ENCODE data around the gene RAB43.
"Not testable (repeated sequence)": the region's sequence is repeated elsewhere in the genome, so short reads cannot be mapped to it uniquely, and the experiment has no call there.

The RAB43 gene

DNA sequence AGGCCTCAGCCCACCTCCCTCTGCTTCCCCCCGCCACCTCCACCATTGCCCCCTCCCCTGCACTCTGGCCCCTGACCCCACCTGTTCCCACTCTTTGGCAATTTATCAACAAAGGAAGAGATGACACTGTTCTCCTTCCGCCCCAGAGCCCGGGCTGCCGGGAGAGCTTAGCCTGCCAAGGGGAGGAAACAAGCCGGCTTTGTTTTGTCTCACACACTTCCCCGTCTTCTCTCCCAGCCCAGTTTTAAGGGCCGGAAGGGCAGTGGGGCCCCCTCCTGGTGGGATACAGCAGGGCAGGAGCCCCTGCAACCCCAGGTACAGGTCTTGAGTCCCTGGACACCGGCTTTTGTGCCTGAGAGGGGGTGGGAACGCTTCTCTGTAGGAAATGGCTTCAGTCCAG is 33.7 kb downstream of the RAB43 start:
- peak in 1 of 2 donors; percentile 62 for DNase-seq

- no peak for DNase-seq
These were observed 34.4 kb downstream of the RAB43 start for GRCh38 chr3:129087138-129087702.

GRCh38 chr3:129085818-129086217 is 35.8 kb downstream of the RAB43 start:
- no peak for DNase-seq

- DNase-seq = no peak
These were observed 36.4 kb downstream of the RAB43 start for GRCh38 chr3:129085165-129085715.

DNA sequence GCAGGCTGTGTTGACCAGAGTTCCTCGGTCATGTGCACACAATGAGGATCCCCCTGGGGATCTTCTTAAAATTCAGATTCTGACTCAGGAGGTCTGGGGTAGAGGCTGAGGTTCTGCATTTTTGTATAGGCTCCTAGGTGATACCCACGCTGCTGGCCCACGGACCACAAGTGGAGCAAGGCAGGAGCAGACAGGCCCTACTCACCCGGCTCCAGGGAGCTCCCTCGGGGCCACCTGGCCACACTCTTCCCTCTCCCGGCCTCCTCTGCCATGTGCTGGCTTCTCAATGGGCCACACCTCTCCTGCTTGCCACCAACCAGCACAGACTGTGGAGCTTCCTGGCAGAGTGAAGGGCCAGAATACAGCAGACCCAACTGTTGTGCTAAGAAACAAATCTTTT is 37.1 kb downstream of the RAB43 start:
- DNase-seq = no peak

- DNase-seq = no peak
These were observed 39.6 kb downstream of the RAB43 start for GRCh38 chr3:129082026-129082425.

GRCh38 chr3:129081503-129081902 is 40.1 kb downstream of the RAB43 start:
- DNase-seq = no peak

DNA sequence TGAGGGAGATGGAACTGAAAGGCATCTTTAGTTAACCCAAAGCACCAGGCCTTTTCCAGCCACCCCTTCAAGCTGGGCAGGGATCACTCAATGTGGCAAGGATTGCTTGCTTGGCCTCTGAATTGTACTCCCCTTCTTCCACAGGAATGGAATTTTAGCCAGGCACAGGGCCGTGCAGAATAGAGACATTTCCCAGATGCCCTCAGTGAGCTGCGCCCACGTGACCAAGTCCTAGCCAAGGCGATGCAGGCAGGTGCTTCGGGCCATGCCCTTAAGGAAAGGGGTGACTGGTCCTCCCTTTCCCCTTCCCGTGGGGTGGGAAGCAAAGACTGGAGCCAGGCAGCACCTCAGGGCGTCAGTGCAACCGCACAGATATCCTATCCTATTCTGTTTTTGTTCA is 43.1 kb downstream of the RAB43 start:
- no peak for DNase-seq

DNA sequence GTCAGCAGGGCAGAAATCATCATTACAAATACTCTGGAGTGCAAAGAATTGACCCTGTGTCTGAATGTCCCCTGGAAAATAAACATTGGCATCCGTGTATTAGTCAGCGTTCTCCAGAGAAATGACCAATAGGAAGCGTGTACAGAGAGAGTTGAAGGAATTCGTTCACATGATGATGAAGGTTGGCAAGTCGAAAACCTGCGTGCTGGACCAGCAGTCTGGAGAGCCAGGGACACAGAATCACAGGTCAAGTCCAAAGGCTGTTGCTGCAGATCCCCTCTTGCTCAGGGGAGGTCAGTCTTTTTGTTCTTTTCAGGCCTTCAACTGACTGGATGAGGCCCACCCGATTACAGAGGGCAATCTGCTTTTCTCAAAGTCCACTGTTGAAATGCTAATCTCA is 44.4 kb downstream of the RAB43 start:
- DNase-seq = no peak

DNA sequence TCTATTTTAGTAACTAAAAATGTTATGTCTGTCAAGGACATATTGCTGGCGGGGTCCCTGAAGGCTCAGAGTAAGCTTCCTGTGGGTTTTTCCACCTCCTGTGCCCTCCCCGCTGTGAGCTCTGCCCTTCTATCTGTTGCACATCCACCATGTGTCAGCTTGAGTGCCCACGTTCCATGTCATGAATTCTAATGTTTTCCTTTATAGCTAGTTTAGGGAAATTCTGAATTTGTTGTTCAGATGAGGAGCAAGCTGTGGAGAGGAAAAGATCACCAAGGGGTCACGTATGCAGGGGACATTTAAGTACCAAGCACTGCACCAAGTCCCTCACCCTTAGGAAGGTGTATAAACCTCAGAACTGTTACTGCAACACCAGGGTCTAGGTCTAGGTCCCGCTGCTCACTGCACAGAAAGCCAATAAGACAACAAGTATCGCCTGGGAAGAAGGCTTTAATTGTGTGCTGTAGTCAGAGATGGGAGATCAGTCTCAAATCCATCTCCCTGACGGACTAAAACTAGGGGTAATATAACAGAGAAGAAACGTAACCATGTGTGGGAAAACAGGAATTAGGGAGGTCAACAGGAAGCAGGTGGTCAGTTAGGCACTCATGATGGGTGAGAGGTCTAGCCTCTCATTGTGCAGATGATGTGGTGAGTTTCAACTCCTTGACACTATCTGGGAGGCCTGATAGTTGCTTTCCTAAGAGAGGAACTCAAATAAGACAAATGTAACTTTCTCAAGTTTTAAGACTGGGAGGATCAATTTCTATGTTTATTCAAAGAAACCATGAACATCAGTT is 51.3 kb downstream of the RAB43 start:
- peak in 1 of 2 donors; percentile 27 for DNase-seq

DNA sequence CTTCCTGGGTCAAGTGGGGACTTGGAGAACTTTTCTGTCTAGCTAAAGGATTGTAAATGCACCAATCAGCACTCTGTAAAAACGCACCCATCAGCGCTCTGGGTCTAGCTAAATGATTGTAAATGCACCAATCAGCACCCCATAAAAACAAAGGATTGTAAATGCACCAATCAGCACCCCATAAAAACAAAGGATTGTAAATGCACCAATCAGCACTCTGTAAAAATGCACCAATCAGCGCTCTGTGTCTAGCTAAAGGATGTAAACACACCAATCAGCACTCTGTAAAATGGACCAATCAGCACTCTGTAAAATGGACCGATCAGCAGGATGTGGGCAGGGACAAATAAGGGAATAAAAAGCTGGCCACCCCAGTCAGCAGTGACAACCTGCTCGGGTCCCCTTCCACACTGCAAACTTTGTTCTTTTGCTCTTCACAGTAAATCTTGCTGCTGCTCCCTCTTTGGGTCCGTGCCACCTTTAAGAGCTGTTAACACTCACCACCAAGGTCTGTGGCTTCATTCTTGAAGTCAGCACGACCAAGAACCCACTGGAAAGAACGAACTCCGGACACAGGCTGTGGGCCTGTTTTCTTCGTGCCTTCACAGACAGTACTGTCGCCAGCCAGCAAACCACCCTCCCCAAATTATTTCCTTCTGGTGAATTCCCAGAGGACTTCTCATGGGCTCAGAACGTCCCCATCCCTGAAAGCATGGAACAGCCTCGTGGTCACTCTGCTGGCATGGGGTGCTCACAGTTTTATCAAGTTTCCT is 52.1 kb downstream of the RAB43 start:
- not testable (repeated sequence) for DNase-seq

DNA sequence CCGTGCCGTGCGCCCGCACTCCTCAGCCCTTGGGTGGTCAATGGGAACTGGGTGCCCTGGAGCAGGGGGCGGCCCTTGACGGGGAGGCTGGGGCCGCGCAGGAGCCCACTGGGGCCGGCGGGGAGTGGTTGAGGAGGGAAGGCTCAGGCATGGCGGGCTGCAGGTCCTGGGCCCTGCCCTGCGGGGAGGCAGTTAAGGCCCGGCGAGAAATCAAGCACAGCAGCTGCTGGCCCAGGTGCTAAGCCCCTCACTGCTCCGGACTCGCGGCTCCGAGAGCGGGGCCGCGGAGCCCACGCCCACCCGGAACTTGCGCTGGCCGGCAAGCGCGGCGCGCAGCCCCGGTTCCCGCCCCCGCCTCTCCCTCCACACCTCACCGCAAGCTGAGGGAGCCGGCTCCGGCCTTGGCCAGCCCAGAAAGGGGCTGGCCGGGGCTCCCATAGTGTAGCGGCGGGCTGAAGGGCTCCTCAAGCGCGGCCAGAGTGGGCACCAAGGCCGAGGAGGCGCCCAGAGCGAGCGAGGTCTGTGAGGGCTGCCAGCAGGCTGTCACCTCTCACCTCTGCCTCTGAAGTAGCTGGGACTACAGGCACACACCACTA is 53.2 kb downstream of the RAB43 start:
- no peak for DNase-seq

DNA sequence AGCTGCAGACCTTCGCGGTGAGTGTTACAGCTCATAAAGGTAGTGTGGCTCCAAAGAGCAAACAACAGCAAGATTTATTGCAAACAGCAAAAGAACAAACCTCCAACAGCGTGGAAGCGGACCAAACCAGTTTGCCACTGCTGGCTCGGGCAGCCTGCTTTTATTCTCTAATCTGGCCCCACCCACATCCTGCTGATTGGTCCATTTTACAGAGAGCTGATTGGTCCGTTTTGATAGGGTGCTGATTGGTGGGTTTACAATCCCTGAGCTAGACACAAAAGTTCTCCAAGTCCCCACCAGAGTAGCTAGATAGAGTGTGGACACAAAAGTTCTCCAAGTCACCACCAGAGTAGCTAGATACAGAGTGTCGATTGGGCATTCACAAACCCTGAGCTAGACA is 53.9 kb downstream of the RAB43 start:
- DNase-seq = peak in 1 of 2 donors; percentile 46

GRCh38 chr3:129065720-129066073 is 55.9 kb downstream of the RAB43 start:
- DNase-seq = no peak

- no peak for DNase-seq
These were observed 56.4 kb downstream of the RAB43 start for GRCh38 chr3:129065016-129065719.

- no peak for DNase-seq
These were observed 57.6 kb downstream of the RAB43 start for GRCh38 chr3:129063841-129064482.

GRCh38 chr3:129063091-129063640 is 58.4 kb downstream of the RAB43 start:
- DNase-seq = no peak

GRCh38 chr3:129061888-129062834 is 59.4 kb downstream of the RAB43 start:
- DNase-seq = no peak

GRCh38 chr3:129061023-129061887 is 60.3 kb downstream of the RAB43 start:
- no peak for DNase-seq
